Measurements from ENCODE around the gene SH3RF3.
A peak's percentile ranks its signal among the peaks of the same experiment; 100 is the strongest.

The SH3RF3 gene

GRCh38 chr2:109300582-109300981 is 171.6 kb downstream of the SH3RF3 start:
- peak overlapping the region; percentile 11 for H2AK5ac ChIP-seq (ENCODE audit: low read depth, low read length)
- H4K8ac ChIP-seq (ENCODE audit: low read depth, low read length), result no peak overlapping the region
- H2BK120ac ChIP-seq (ENCODE audit: low read depth, low read length), result no peak overlapping the region
- H2BK12ac ChIP-seq (ENCODE audit: low read length), result peak overlapping the region; percentile 88
- H3K18ac ChIP-seq (ENCODE audit: low read length), result no peak overlapping the region
- H2BK15ac ChIP-seq (ENCODE audit: low read length), result no peak overlapping the region
- no peak overlapping the region for H3K4me3 ChIP-seq (ENCODE audit: low read length in 2 of 2)
- H4K91ac ChIP-seq (ENCODE audit: low read depth, low read length, poor library complexity), result no peak overlapping the region
- no peaks in the 10 kb centered on the region for H3K27me3 ChIP-seq (ENCODE audit: control insufficient read depth in 3 of 3, insufficient read depth in 3 of 3, low read depth in 1 of 3, low read length in 3 of 3)
- no peak overlapping the region for H3K27ac ChIP-seq (replicated peaks; ENCODE audit: low read length)
- H3K36me3 ChIP-seq (replicated peaks in 1 of 2; ENCODE audit: control insufficient read depth in 2 of 2, insufficient read depth in 2 of 2, low read length in 2 of 2), result no peaks in the 10 kb centered on the region
- H3K4me1 ChIP-seq (ENCODE audit: control insufficient read depth in 2 of 2, insufficient read depth in 1 of 2, low read depth in 1 of 2, low read length in 2 of 2), result no peaks in the 10 kb centered on the region
- no CpG with 5 or more reads among the region's 3 CpGs for WGBS, 2 donors (ENCODE audit: extremely low coverage in 2 of 2, insufficient read length in 2 of 2, insufficient replicate concordance in 1 of 2)
- H2AFZ ChIP-seq (ENCODE audit: low read length), result no peak overlapping the region
- no peaks in the 10 kb centered on the region for H3K79me1 ChIP-seq (ENCODE audit: low read depth, low read length)
- no peak overlapping the region for H3K23ac ChIP-seq (ENCODE audit: low read depth, low read length, poor library complexity)
- no peaks in the 10 kb centered on the region for H3K9me3 ChIP-seq (replicated peaks in 1 of 2; ENCODE audit: control insufficient read depth in 2 of 2, insufficient read depth in 1 of 2, low read depth in 1 of 2, low read length in 2 of 2)
- H3K9ac ChIP-seq (ENCODE audit: low read depth, low read length, poor library complexity), result no peak overlapping the region
- no peak overlapping the region for H2BK5ac ChIP-seq (ENCODE audit: low read length)
- no peak overlapping the region for H3K14ac ChIP-seq (ENCODE audit: low read length)
- no peak overlapping the region for H3K4ac ChIP-seq (ENCODE audit: low read length)
- DNase-seq (ENCODE audit: low spot score), result no peak
- no peak overlapping the region for H3K4me2 ChIP-seq (ENCODE audit: insufficient read depth, low read length, poor library complexity, severe bottlenecking)

DNA sequence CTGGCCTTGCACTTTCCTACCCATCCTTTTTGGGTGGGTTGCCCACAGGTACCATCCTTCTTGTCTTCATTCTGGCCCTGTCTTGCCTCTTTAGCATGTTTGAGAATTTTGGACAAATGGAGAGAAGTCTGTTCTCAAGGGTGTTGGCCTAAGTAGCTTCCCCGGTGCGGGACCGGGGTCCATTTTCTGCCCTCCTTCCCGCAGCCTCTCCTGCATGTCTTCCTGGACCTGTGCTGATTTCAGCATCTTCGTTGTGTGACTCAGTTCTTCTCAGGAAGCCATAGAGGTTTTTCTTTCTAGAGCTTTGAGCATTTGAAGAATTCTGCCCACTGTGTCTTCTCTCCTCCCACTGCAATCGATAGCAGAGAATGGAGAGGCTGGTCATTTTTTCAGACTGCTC is 172.7 kb downstream of the SH3RF3 start:
- no peak overlapping the region for H2BK120ac ChIP-seq (ENCODE audit: low read depth, low read length)
- peak overlapping the region; percentile 8 for H2AK5ac ChIP-seq (ENCODE audit: low read depth, low read length)
- no peaks in the 10 kb centered on the region for H3K36me3 ChIP-seq (replicated peaks in 1 of 2; ENCODE audit: control insufficient read depth in 2 of 2, insufficient read depth in 2 of 2, low read length in 2 of 2)
- H2BK15ac ChIP-seq (ENCODE audit: low read length), result no peak overlapping the region
- no peak overlapping the region for H3K4me3 ChIP-seq (ENCODE audit: low read length in 2 of 2)
- no peak overlapping the region for H3K27ac ChIP-seq (replicated peaks; ENCODE audit: low read length)
- H2BK12ac ChIP-seq (ENCODE audit: low read length), result no peak overlapping the region
- H3K4me1 ChIP-seq (ENCODE audit: control insufficient read depth in 2 of 2, insufficient read depth in 1 of 2, low read depth in 1 of 2, low read length in 2 of 2), result peaks cover 3% of the 10 kb centered on the region in 2 donors
- H2BK5ac ChIP-seq (ENCODE audit: low read length), result no peak overlapping the region
- no CpG with 5 or more reads among the region's 6 CpGs for WGBS, 2 donors (ENCODE audit: extremely low coverage in 2 of 2, insufficient read length in 2 of 2, insufficient replicate concordance in 1 of 2)
- H3K4me2 ChIP-seq (ENCODE audit: insufficient read depth, low read length, poor library complexity, severe bottlenecking), result no peak overlapping the region
- H3K79me1 ChIP-seq (ENCODE audit: low read depth, low read length), result no peaks in the 10 kb centered on the region
- no peak for DNase-seq (ENCODE audit: low spot score)
- no peaks in the 10 kb centered on the region for H3K27me3 ChIP-seq (ENCODE audit: control insufficient read depth in 3 of 3, insufficient read depth in 3 of 3, low read depth in 1 of 3, low read length in 3 of 3)
- no peak overlapping the region for H3K4ac ChIP-seq (ENCODE audit: low read length)
- H2AFZ ChIP-seq (ENCODE audit: low read length), result no peak overlapping the region
- no peak overlapping the region for H4K8ac ChIP-seq (ENCODE audit: low read depth, low read length)
- H4K91ac ChIP-seq (ENCODE audit: low read depth, low read length, poor library complexity), result no peak overlapping the region
- H3K23ac ChIP-seq (ENCODE audit: low read depth, low read length, poor library complexity), result no peak overlapping the region
- no peaks in the 10 kb centered on the region for H3K9me3 ChIP-seq (replicated peaks in 1 of 2; ENCODE audit: control insufficient read depth in 2 of 2, insufficient read depth in 1 of 2, low read depth in 1 of 2, low read length in 2 of 2)
- no peak overlapping the region for H3K14ac ChIP-seq (ENCODE audit: low read length)
- no peak overlapping the region for H3K9ac ChIP-seq (ENCODE audit: low read depth, low read length, poor library complexity)
- H3K18ac ChIP-seq (ENCODE audit: low read length), result no peak overlapping the region

DNA sequence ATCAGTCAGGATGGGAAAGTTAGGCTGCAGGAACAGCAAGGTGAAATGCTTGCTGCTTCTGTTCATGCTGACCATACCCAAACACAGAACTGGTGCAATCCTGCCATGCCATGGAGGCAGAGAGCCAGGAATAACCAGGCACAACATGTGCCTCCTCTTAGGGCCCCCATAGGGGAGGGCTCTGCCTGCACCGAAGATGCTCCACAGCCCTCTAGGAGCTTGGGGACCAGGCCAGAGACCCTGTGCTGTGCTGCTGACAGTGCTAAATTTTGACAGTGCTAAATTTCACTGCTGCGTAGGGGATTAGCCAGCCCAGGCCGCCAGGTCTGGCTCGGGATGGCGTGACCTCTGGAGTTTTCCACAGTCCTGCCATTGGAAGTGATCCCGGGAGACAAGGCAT is 173.3 kb downstream of the SH3RF3 start:
- H3K9ac ChIP-seq (ENCODE audit: low read depth, low read length, poor library complexity), result no peak overlapping the region
- H2AFZ ChIP-seq (ENCODE audit: low read length), result no peak overlapping the region
- no peaks in the 10 kb centered on the region for H3K27me3 ChIP-seq (ENCODE audit: control insufficient read depth in 3 of 3, insufficient read depth in 3 of 3, low read depth in 1 of 3, low read length in 3 of 3)
- no peak overlapping the region for H3K14ac ChIP-seq (ENCODE audit: low read length)
- no peak overlapping the region for H3K4me3 ChIP-seq (ENCODE audit: low read length in 2 of 2)
- WGBS, 2 donors (ENCODE audit: extremely low coverage in 2 of 2, insufficient read length in 2 of 2, insufficient replicate concordance in 1 of 2), result no CpG with 5 or more reads among the region's 6 CpGs
- H3K4me2 ChIP-seq (ENCODE audit: insufficient read depth, low read length, poor library complexity, severe bottlenecking), result no peak overlapping the region
- H2BK120ac ChIP-seq (ENCODE audit: low read depth, low read length), result no peak overlapping the region
- no peak overlapping the region for H3K23ac ChIP-seq (ENCODE audit: low read depth, low read length, poor library complexity)
- H3K18ac ChIP-seq (ENCODE audit: low read length), result no peak overlapping the region
- H2AK5ac ChIP-seq (ENCODE audit: low read depth, low read length), result no peak overlapping the region
- no peak overlapping the region for H2BK12ac ChIP-seq (ENCODE audit: low read length)
- no peaks in the 10 kb centered on the region for H3K36me3 ChIP-seq (replicated peaks in 1 of 2; ENCODE audit: control insufficient read depth in 2 of 2, insufficient read depth in 2 of 2, low read length in 2 of 2)
- no peak overlapping the region for H2BK15ac ChIP-seq (ENCODE audit: low read length)
- H2BK5ac ChIP-seq (ENCODE audit: low read length), result no peak overlapping the region
- no peaks in the 10 kb centered on the region for H3K79me1 ChIP-seq (ENCODE audit: low read depth, low read length)
- H3K9me3 ChIP-seq (replicated peaks in 1 of 2; ENCODE audit: control insufficient read depth in 2 of 2, insufficient read depth in 1 of 2, low read depth in 1 of 2, low read length in 2 of 2), result no peaks in the 10 kb centered on the region
- no peak overlapping the region for H4K91ac ChIP-seq (ENCODE audit: low read depth, low read length, poor library complexity)
- no peak overlapping the region for H3K27ac ChIP-seq (replicated peaks; ENCODE audit: low read length)
- DNase-seq (ENCODE audit: low spot score), result no peak
- peaks cover 3% of the 10 kb centered on the region in 2 donors for H3K4me1 ChIP-seq (ENCODE audit: control insufficient read depth in 2 of 2, insufficient read depth in 1 of 2, low read depth in 1 of 2, low read length in 2 of 2)
- no peak overlapping the region for H4K8ac ChIP-seq (ENCODE audit: low read depth, low read length)
- no peak overlapping the region for H3K4ac ChIP-seq (ENCODE audit: low read length)

GRCh38 chr2:109304242-109304641 is 175.2 kb downstream of the SH3RF3 start:
- no peak overlapping the region for H3K4me3 ChIP-seq (ENCODE audit: low read length in 2 of 2)
- no peak overlapping the region for H3K27ac ChIP-seq (replicated peaks; ENCODE audit: low read length)
- no peak overlapping the region for H2BK120ac ChIP-seq (ENCODE audit: low read depth, low read length)
- no peak overlapping the region for H2AK5ac ChIP-seq (ENCODE audit: low read depth, low read length)
- no peak overlapping the region for H4K8ac ChIP-seq (ENCODE audit: low read depth, low read length)
- no peak overlapping the region for H3K9ac ChIP-seq (ENCODE audit: low read depth, low read length, poor library complexity)
- no peak for DNase-seq (ENCODE audit: low spot score)
- H3K79me1 ChIP-seq (ENCODE audit: low read depth, low read length), result no peaks in the 10 kb centered on the region
- H2BK12ac ChIP-seq (ENCODE audit: low read length), result no peak overlapping the region
- no peak overlapping the region for H3K23ac ChIP-seq (ENCODE audit: low read depth, low read length, poor library complexity)
- no CpG with 5 or more reads among the region's 5 CpGs for WGBS, 2 donors (ENCODE audit: extremely low coverage in 2 of 2, insufficient read length in 2 of 2, insufficient replicate concordance in 1 of 2)
- no peaks in the 10 kb centered on the region for H3K36me3 ChIP-seq (replicated peaks in 1 of 2; ENCODE audit: control insufficient read depth in 2 of 2, insufficient read depth in 2 of 2, low read length in 2 of 2)
- H3K18ac ChIP-seq (ENCODE audit: low read length), result no peak overlapping the region
- H3K27me3 ChIP-seq (ENCODE audit: control insufficient read depth in 3 of 3, insufficient read depth in 3 of 3, low read depth in 1 of 3, low read length in 3 of 3), result no peaks in the 10 kb centered on the region
- peaks cover 3% of the 10 kb centered on the region in 2 donors for H3K4me1 ChIP-seq (ENCODE audit: control insufficient read depth in 2 of 2, insufficient read depth in 1 of 2, low read depth in 1 of 2, low read length in 2 of 2)
- no peak overlapping the region for H3K4me2 ChIP-seq (ENCODE audit: insufficient read depth, low read length, poor library complexity, severe bottlenecking)
- H2BK5ac ChIP-seq (ENCODE audit: low read length), result no peak overlapping the region
- no peak overlapping the region for H3K14ac ChIP-seq (ENCODE audit: low read length)
- H2BK15ac ChIP-seq (ENCODE audit: low read length), result no peak overlapping the region
- no peak overlapping the region for H3K4ac ChIP-seq (ENCODE audit: low read length)
- H2AFZ ChIP-seq (ENCODE audit: low read length), result no peak overlapping the region
- H4K91ac ChIP-seq (ENCODE audit: low read depth, low read length, poor library complexity), result no peak overlapping the region
- H3K9me3 ChIP-seq (replicated peaks in 1 of 2; ENCODE audit: control insufficient read depth in 2 of 2, insufficient read depth in 1 of 2, low read depth in 1 of 2, low read length in 2 of 2), result no peaks in the 10 kb centered on the region
